Fibroblast of skin of left quadriceps (primary cell): ENCODE results near the gene ZNF14.
"Not testable (repeated sequence)": the region's sequence is repeated elsewhere in the genome, so short reads cannot be mapped to it uniquely, and the experiment has no call there.

Experiments
- DNase-seq, 2 experiments: peaks; one replicate each; pipeline ENCODE4 v3.0.0-alpha.2; 2013; ENCODE audit warnings: low read depth in 2 of 2

The ZNF14 gene

DNA sequence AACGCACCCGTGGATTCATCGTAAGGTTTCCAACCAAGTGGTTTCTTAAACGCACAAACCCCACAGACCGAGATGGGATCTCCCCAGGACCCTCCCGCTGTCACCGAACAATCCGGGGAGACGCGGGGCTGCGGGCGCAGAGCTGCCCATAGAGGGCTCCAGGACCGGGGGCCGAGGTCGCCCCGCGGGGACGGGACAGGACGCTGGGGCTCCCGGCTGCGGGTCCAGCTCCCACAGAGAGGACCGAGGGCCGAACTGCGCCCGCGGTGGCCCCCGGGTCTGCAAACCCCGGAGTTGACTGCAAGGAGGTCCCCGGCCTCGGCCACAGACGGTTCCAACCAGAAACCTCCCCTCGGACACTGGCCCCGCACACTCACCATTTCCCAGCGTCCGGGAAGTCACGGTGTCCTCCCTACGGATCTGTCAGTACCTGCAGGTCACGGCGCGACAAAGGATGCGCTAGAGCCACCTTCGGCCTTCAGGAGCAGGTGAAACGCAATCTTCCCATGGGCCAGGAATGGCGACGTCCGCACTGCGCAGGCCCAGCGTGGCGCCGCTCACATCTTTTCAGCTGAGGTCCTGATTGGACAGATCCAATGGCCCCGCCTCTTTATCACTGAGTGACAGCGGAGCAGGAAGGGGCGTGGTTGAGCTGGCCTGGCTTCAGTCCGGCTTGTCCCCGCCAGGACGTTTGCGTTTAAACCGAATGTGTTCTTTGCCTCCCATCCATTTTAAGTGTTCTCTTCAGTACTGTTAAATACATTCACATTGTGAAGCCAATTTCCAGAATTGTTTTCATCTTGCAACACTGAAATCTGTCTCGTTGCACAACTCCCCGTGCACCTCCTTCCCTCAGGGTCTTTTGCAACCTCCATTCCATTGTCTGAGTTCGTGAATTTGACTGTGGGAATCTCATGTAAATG is at the start of gene ZNF14:
ZNF14 (minus strand) TSS at position 534 of the 923 bp plus-strand sequence; CDS start at position 380, 154 bp downstream.
- DNase-seq: peak; percentile 80 to 82

DNA sequence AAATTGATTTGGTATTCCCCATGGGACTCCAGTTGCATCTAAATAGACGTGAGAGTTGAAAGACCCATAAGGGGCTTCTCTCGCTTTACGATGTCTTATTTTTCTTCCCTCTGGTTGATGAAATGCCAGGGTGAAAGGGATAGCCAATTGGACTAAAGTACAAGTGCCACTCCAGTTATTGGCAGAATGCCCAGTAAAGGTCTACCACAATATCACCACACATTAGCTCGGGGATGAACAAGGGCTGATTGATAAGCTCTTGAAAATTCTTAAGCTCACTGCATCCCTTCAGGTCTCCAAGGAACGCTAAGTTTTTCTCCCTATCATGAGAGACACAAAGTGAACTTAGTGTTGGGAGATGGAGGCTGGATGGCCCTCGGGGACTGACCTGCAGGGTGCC is 48.9 kb upstream of the ZNF14 start:
- DNase-seq: not testable (repeated sequence)

DNA sequence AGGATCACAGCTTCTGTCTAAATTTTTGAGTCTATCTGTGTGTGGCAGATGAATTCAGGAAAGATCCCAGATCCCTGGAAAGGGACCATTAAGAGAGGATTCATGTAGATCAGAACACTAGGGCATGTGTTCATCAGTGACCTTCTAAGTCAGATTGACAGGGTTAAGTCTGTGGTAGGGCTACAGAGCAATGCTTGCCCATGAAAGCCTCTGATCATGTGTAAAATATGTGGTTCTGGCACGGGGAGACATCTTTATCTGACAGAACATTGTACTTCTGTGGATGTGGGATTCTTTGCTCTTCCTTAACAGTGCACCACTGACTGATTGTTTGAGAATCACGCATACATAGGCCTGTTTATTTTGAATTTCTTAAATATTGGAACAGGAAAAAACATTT is 45.8 kb upstream of the ZNF14 start:
- no peak for DNase-seq

DNA sequence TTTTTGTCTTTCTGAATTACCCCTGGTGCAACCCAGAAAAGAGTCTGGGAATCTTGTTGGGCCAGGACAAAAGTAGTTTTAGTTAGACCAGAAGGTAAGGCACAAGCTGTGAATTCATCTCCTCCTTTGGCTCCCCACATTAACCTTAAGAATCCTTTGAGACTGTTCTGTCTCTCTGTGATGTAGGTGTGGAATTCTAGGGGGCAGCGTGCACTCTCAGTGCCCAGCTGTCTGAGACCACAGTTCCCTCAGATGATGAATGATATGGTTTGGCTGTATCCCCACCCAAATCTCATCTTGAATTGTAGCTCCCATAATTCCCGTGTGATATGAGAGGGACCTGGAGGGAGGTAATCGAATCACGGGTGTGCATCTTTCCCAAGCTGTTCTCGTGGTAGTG is 44.8 kb upstream of the ZNF14 start:
- DNase-seq: no peak

DNA sequence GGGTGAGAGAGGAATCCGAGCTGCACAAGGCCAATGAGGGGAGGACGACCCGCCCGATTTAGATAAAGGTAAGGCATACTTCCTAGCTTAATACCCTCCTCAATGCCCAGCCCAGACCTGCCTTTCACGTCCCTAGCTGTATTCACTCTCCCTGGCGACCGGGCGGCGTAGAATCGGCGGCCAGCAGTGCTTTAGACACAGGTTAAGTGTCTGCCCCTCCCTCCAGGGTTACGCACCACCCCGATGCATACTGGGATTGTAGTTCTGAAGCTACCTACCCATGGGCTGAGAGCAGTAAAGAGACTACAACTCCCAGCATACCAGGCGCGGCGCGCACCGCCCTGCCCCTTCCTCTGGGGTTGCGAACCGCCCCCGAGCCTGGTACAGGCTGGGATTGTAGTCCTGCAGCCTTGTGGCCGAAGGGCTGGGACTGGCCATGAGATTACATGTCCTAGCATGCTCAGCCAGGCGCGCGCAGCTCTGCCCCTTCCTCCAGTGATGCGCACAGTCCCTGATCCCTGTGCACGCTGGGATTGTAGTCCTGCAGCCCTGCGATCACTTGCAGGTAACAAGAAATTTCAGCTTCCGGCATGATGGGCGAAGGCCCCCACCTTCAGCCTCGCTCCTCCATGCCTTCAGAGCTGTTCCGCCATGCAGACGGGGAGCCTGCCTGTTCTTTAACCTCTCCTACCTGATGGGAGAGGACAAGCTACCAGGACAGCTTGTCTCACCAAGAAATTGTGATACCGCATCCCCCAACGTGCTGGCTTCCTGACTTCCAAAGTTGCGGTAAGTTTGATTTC is 43.5 kb upstream of the ZNF14 start:
- peak; percentile 92 to 93 for DNase-seq

DNA sequence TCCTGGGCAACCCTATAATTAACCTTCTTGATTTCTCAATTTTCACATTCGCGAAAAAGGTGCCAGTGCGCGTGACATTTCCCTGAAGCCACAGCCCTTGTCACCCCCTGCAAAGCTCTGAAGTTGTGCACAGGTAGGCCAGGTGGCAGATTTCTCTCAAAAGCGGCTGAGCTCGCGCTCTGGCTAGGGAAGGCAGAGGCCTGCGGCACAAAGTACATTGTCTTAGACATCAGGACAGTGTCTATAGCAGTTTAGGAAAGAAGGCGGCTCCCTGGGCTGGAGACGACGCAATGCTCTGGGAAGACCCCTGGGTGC is 42.9 kb upstream of the ZNF14 start:
- DNase-seq: no peak

DNA sequence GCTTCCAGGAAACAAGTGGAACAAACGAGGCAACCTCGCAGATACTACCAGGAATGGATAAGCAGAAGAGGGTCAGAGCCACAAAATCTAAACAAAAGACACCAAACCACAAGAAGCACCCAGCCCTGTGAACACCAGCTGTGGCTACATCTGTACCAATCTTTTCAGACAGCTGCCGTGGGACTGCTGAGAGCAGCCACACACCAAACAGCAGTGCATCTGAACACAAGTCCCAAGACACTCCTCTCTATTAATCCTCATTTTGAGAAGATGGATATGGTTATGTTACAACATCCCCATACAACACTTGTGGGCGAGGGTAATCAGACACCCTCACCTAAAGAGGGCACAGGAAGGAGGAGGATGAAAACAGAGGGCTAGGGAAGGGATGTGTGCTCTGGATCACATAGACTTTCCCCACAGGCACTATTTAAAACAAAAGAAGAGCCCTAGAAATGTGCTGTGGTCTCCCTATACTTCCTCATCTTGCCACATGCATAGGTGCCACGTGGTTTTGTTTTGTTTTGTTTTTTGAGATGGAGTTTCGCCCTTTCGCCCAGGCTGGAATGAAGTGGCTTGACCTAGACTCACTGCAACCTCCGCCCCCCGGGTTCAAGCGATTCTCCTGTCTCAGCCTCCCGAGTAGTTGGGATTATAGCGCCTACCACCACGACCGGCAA is 41.6 kb upstream of the ZNF14 start:
- no peak for DNase-seq

DNA sequence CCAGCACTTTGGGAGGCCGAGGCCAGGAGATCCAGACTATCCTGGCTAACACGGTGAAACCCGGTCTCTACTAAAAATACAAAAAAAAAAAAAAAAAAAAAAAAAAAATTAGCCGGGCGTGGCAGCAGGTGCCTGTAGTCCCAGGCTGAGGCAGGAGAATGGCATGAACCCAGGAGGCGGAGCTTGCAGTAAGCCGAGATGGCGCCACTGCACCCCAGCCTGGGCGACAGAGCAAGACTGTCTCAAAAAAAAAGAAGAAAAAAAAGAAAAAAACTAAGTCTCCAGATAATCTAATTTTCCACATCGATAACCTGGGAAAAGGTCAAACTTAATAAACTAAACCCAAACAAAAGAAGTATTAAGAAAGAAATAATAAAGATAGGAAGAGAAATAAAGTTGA is 39.1 kb upstream of the ZNF14 start:
- DNase-seq: not testable (repeated sequence)

DNA sequence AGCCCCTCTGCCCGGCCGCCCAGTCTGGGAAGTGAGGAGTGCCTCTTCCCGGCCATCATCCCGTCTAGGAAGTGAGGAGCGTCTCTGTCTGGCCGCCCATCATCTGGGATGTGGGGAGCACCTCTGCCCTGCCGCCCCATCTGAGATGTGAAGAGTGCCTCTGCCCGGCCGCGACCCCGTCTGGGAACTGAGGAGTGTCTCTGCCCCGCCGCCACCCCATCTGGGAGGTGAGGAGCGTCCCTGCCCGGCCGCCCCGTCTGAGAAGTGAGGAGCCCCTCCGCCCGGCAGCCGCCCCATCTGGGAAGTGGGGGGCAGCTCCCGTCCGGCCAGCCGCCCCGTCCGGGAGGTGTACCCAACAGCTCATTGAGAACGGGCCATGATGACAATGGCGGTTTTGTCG is 37.1 kb upstream of the ZNF14 start:
- DNase-seq: not testable (repeated sequence)

DNA sequence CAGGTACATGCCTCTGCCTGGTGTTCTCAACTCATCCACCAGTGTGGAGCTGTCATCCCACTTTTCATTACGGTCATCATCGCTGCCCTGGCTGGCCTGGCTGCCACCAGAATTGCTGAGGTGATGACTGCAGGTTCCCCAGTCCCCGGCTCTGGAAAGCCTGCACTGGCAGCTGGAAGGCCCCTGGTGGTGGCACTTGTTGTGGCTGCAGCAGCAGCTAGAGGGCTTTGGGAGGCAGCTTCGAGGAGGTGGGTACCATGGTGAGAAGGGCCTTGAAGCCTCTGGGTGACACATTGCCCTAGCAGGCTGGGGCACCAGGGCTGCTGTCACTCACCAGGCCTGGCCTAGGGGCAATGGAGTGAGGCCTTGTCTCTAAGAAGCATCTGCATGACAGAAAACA is 25.3 kb upstream of the ZNF14 start:
- DNase-seq: no peak

DNA sequence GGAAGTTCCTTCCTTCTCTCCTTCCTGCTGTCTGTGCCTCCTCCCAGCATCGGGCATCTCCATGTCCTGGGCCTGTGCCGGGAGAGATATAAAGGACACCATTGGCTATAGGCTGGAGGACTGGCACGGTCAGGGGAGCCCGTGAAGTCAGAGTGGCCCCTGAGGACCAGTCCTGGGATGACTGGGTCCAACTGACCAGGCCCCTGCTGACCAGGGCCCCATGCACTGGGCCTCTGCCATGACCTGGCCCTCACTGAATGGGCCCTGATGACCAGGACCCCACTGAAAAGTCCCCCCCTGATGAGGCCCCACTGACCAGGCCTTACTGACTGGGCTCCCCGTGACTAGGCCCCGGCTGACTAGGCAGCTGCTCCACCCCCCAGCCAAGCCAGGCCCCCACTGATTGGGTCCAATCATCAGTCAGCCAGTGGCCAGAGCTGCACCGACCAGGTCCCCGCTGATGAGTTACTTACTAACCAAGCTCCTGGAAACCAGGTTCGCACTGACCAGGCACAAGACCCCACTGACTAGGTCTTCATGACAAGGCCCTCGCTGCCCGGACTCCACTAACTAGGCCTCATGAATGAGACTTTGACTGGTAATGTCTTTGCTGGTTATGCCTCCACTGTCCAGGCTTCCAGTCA is 20.0 kb upstream of the ZNF14 start:
- no peak for DNase-seq

DNA sequence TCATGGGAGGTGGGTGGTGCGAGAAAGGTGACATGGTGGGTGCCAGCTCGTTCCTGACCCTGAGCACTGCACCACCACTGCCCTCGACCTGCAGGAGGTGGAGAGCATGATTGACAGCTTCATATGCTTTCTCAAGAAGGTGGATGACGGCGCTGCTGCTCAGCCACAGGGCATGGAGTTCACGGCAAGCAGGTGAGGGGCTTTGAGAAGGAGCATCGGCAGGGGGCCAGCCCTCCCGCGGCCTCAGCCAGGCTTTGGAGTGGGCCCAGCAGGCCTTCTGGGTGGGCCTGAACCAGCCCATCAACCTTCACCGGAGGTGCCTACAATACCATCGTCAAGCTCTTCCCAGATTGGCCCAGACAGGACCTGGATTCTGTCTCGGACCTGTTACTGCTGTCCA is 18.9 kb upstream of the ZNF14 start:
- DNase-seq: no peak

DNA sequence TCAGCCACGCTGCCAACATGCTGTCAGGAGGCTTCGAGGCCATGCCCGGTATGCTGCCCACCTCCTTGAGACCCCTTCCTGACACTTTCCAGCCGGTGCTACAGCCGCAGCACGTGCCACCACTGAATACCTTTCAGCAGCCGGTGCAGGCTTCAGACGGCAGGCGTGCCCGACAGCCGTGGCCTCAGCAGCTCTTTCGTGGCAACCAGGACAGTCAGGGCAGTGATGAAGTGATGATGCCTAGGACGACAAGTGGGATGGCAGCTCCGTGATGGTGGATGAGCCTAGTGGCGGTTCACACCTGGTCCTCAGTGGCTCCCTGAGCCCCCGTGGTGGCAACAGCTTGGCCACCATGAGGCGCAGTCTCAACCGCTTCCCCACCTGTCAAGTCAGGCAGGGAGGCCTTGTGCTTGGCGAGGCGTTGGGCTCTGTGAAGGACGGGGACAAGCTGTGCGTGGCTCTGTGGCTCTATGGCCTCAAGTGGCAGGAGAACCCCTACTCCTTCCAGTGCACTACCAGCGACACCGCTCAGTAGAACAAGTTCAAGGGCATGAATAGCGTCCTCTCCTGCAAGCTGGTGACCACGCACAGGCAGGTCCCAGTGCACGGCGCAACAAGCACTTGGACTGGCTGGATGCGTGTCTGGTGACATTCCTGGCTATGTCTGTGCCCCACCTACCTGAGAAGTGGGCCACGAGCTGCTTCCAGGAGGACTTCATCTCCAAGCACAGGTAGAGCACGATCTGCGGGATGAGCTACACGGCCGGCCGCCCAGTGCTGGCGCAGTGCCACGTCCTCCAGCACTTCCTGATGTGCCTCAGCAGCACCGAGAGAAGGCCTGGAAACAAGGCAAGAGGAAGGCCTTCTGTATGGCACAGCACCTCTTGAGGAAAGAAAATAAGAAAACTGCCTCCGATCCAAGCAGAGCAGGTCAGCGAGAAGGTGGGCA is 18.2 kb upstream of the ZNF14 start:
- DNase-seq: no peak

DNA sequence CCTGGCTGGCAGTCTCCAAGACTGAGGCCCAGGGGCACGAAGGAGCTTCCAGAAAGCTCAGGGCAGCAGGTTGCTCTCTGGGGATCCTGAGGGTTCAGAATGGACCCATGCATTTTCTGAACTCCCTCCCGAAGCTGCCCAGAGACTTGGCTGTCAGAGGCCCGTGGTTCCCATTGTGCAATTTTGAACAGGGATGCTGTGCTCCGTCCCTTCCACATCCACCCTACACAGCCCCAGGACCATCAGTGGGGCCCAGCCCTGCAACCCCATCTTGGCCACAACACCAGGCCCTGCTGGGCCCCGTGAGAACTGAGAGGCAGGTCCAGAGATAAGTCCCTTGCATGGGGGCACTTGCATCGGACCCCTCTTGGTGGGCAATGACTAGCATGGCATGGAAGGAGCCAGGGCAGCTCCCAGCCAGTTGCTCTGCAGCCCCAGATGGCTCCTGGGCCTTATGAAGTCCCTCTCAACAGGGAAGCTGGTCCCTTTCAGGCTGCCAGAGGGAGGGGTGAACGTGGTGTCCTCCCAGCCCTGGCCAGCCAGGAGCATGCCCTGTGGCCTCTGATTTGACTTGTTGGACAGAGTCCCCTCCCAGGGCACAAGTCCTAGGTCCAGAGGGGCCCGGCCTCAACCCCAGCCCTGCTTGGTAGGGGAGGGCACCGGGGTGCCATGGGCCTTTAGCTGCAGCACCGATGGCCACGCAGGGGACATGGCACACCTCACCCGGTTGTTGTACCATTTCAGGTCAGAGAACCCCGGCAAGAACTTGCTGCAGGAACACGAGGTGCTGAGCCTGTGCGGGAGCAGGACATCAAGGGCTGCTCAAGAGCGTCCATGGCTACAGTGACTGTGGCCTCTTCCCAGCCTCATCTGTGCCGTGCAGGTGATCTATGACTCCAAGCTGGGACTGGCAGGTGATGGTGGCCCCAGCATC is 17.3 kb upstream of the ZNF14 start:
- no peak for DNase-seq

DNA sequence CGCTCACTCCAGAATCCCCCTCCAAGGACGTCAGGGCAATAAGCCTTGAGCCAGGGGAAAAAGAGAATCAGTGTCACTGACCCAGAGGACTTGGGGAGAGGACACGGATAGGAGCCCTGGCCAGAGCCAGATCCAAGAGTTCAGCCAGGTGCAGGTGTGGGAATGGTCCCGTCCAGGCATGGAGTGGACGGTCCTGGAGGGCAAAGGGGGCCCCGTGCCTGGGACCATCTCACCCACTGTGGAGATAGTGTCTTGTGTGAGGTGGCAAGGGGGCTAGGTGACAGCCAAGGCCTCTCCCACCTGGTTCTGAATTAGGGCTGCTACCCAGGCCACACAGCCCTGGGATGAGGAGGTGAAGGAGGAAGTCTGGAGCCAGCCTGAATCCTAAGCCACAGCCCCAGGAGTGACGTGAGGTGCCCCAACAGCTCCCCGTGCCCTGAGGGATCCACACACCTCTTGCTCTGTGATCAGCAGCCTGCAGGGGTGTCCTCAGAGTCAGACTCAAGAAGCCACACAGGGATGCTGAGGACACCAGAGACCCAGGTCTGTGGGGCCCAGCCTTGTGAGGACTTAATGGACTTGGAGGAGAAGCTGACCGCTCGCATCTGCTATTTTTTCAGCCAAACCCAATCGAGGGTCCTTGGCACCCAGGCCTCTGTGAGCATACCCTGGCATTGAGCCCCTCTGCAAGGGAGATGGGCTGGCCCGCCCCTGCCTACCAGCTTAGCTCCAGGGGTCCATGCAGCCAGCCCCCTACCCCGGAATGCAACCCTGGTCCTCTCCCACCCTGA is 16.4 kb upstream of the ZNF14 start:
- DNase-seq: no peak

DNA sequence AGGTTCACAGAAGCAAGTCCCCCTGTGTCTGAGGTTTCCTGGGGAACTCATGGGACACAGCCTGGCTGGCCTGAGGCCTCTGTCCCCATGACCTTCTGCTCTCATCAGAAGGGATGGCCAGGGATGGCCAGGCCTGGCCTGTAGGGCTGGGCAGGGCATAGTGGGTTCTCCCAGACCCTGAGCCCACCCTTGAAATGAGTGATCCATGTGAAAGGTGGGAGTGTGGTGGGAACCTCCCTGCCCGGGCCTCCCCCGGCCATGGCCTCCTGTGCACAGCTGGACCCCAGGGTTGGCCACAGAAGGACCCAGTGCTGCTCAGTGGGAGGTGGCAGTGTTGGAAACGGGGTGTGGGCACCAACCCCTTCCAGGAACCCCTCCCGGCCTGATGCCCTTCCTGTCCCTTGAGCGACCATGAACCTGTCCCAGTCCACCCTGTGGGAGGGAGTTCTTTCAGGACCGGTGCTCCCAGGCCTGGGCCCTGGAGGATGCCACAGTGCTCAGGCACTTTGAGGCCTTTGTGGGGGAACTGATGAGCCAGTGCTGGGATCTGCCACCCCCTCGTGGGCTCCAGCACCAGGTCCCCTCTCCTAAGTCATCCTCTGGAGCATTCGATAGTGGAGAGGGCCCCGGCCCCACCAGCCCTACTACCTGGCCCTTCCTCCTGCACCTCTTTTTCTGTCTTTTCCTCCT is 15.5 kb upstream of the ZNF14 start:
- DNase-seq: no peak

DNA sequence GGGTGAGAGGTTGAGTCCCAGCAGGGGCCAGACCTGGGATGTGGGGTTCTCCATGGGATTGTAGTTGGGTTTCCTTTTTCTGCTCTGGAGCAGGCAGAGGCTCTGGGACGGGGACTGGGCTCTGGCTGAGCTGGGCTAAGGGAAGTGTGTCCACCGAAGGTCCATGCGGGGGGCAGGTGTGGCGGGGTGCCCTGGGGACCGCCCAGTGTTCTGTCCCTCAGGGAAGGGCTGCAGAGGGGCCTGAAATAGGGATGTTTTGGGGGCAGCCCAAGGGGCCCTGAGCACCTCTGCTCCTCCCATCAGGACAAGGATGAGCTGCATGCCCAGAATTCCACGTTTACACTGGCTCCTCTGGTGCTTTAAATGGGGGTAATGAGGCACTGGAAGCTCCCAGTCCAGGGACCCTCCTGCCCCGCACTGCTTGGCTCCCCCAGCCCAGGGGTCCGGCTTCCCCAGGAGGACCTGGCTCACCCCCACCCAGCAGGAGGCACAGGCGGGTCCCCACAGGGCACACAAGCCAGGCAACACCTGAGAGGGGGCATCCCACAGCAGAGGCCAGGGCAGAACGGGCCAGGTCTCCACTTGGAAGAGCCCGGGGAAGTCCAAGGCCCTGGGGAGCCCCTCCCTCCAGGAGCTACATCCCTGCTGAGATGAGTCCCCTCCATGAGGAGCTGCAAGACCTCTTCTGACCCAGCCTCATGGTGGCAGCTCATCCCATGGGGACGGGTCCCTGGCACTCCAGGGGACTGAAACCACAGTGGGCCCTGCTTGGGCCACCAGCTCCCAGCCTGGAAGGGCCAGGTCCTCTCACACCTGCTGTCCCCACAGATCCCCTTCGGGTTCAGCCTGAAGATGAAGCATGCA is 14.7 kb upstream of the ZNF14 start:
- DNase-seq: no peak
